SH-SY5Y (cell line): Measurements from ENCODE around the gene OTOF.

Experiments used
- GATA2 ChIP-seq: IDR thresholded peaks from 2 replicates; pipeline ENCODE4 v1.6.1; 2011; ENCODE audit warnings: mild to moderate bottlenecking, low read depth, low read length
- GATA3 ChIP-seq: IDR thresholded peaks from 2 replicates; pipeline ENCODE4 v1.6.1; 2011; ENCODE audit warnings: low read depth, mild to moderate bottlenecking, low read length, moderate library complexity

OTOF gene

DNA sequence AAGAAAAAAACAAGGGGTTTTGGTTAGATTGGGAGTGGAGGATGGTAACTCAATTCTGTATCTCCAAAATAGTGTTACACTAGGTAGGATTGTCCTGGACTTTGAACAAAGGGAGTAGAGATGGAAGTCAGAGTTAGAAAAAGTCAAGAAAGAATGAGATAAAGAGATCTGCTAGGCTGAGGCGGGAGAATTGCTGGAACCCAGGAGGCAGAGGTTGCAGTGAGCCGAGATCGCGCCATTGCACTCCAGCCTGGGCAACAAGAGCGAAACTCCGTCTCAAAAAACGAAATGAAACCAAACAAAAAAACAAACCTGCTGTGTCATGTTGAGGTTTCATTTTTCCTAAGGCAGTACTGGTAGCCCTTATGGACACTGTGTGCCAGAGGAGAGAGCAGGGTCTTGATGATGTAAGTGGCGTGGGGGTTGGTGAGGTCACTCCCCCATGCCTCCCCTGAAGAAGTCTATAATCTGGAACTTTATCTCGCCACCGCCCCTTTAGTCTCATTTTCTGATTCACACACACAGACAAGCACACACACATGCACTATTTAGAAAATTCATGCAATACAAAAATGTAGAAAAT, 65.7 kb downstream of the OTOF start:
- TF ChIP-seq GATA2: no peak
- TF ChIP-seq GATA3: no peak

DNA sequence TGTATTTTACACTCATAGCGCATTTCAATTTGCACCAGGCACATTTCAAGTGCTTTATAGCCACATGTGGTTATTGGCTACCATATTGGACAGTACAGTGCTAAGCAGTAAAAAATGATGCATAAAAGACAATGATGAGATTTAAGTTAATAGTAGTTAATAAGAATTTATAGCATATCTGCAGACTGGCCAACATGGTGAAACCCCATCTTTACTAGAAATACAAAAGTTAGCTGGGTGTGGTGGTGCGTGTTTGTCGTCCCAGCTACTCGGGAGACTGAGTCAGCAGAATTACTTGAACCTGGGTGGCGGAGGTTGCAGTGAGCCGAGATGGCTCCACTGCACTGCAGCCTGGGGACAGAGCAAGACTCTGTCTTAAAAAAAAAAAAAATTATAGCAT, 66.5 kb downstream of the OTOF start:
- TF ChIP-seq GATA2 (no peak), GATA3 (no peak)

DNA sequence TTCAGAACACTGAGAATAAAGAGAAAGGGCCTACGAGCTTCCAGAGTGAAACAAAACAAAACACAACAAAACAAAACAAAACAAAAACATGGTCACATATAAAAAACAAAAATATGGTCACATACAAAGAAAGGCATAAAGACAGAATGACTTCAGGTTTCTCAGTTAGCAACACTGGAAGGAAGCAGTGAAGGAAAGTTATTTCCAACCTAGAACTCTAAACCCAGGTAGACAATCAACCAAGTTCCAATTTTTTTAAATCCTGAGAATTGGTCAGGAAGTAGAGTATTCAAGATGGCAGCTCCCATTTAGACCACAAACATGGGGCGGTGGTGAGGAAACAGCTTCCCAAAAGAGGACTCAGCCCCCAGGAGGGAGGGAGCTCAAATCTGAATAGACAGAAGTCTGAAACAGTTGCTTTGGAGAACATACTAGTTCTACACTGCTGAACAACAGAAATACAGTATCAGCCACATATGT, 67.1 kb downstream of the OTOF start:
- TF ChIP-seq GATA2: no peak
- no peak for TF ChIP-seq GATA3

DNA sequence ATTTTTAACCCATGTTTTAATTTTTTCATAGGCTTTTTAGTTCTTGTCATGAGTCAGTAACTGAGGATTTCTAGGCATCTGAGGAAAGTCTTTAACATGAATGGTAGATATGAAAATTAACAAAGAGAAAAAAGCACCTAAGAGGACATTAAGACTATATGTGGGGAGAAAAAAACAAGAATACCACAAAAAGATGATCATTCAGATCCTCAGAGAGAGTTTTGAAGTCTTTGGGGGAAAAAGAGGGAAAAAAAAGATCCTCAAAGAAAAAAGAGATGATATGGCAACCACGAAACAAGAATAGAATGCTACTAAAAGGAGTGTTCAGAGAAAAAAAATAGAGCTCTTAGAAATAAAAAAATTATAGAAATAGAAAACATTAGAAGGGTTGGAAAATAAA, 68.1 kb downstream of the OTOF start:
- no peak for TF ChIP-seq GATA3
- no peak for TF ChIP-seq GATA2

DNA sequence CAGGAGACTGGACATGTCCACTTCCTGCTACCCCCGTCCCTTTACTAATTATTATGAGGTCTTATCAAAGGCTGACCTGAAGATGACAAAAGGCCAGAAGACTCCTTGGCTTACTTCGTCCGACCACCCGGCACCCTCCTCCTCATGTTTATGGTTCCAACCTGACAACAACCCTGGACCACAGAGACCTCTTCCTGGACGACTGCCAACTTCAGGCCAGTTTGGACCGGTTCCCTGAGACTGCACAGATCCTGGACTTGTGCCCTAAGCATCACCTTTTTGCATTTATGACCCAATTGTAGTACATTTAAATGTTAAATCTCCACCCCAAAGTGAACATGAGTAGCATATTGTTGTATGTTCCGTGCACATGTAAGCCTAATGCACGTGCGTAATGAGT, 70.4 kb downstream of the OTOF start:
- TF ChIP-seq GATA3 (no peak), GATA2 (no peak)
